ENCODE data around the gene DLGAP4. TPM values are rescaled to one million over a fixed set of nuclear protein-coding genes. Genes with fewer than 3 reads are reported as not detected.

DLGAP4 gene
- total and polyA plus RNA-seq, 2 of the 13 experiments (the other 11 are each of a cell fraction or from before 2014, with no cell fraction given), result 15.2 to 26.7 TPM

DNA sequence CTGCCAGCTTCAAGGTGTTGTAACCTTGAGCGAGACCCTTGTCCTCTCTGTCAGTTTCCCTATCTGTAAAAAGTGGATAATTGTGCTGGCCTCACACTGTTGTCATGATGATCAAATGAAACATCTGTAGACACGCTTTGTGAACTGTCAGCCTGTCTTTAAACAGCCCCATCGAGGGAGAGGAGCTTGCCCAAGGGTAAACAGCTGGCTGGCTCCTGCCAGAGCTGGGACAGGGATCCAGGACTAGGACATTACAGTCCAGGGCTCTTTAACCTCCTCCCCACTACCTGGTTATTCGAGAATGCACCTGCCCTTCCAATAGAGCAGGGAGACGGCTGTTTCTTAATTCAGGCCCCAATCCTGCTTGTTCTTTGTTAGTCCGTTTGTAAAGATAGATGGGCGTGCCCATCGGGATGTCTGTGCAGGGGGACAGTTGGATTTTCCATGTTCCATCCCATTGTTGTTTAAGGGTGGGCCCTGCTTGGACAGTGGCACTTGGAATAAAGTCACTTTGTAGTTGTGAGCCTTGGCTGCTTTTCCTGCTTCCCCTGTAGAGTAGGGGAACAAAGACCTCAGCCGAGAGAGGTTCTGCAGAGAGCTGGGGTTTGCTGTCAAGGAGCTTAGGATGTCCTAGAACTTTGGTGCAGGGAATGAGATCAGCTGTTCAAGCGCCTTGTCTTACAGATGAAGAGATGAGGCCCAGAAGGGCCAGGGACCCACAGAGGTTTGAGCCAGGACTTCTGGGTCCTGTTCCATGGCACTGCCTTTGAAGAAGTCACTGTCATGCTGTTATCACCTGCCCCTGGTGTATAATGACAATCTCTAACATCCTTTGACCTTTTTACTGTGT lies 157.3 kb downstream of the DLGAP4 start (continued):
- no peak for TF ChIP-seq MIER2 (CRISPR knock-in tag; IDR thresholded peaks at IDR 0.05)
- no peak for TF ChIP-seq ZNF550 (CRISPR knock-in tag; IDR thresholded peaks at IDR 0.05; ENCODE audit: borderline replicate concordance)
- no peak for TF ChIP-seq ARNT (IDR thresholded peaks at IDR 0.05)
- TF ChIP-seq, protein P1, sequence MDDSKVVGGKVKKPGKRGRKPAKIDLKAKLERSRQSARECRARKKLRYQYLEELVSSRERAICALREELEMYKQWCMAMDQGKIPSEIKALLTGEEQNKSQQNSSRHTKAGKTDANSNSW (CRISPR knock-in tag; IDR thresholded peaks at IDR 0.05; ENCODE audit: borderline replicate concordance), result no peak
- TF ChIP-seq KDM5B (CRISPR knock-in tag; IDR thresholded peaks at IDR 0.05; ENCODE audit: borderline replicate concordance), result 0 out of 2 replicates have a peak, but pooled peaks have one; percentile 29
- TF ChIP-seq, protein P2, sequence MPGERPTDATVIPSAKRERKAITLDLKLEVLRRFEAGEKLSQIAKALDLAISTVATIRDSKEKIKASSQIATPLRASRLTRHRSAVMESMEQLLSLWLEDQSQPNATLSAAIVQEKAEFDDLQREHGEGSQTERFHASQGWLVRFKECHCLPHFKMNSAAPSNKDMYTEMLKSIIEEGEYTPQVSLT (CRISPR knock-in tag; IDR thresholded peaks at IDR 0.05; ENCODE audit: borderline replicate concordance, low read depth), result no peak
- TF ChIP-seq ZNF10 (CRISPR knock-in tag; IDR thresholded peaks at IDR 0.05; ENCODE audit: borderline replicate concordance, low read depth), result no peak
- TF ChIP-seq FOXO1 (CRISPR knock-in tag; IDR thresholded peaks at IDR 0.05), result 0 out of 2 replicates have a peak, but pooled peaks have one; percentile 15
- no peak for TF ChIP-seq ZNF776 (CRISPR knock-in tag; IDR thresholded peaks at IDR 0.05)
- TF ChIP-seq, protein P3, sequence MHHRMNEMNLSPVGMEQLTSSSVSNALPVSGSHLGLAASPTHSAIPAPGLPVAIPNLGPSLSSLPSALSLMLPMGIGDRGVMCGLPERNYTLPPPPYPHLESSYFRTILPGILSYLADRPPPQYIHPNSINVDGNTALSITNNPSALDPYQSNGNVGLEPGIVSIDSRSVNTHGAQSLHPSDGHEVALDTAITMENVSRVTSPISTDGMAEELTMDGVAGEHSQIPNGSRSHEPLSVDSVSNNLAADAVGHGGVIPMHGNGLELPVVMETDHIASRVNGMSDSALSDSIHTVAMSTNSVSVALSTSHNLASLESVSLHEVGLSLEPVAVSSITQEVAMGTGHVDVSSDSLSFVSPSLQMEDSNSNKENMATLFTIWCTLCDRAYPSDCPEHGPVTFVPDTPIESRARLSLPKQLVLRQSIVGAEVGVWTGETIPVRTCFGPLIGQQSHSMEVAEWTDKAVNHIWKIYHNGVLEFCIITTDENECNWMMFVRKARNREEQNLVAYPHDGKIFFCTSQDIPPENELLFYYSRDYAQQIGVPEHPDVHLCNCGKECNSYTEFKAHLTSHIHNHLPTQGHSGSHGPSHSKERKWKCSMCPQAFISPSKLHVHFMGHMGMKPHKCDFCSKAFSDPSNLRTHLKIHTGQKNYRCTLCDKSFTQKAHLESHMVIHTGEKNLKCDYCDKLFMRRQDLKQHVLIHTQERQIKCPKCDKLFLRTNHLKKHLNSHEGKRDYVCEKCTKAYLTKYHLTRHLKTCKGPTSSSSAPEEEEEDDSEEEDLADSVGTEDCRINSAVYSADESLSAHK (CRISPR knock-in tag; IDR thresholded peaks at IDR 0.05; ENCODE audit: borderline replicate concordance), result no peak
- TF ChIP-seq RARG (CRISPR knock-in tag; IDR thresholded peaks at IDR 0.05; ENCODE audit: low read depth), result no peak
- TF ChIP-seq, protein P4, sequence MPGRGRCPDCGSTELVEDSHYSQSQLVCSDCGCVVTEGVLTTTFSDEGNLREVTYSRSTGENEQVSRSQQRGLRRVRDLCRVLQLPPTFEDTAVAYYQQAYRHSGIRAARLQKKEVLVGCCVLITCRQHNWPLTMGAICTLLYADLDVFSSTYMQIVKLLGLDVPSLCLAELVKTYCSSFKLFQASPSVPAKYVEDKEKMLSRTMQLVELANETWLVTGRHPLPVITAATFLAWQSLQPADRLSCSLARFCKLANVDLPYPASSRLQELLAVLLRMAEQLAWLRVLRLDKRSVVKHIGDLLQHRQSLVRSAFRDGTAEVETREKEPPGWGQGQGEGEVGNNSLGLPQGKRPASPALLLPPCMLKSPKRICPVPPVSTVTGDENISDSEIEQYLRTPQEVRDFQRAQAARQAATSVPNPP (CRISPR knock-in tag; IDR thresholded peaks at IDR 0.05), result no peak
- no peak for TF ChIP-seq CENPX (CRISPR knock-in tag; IDR thresholded peaks at IDR 0.05)
- TF ChIP-seq AKAP8 (CRISPR knock-in tag; IDR thresholded peaks at IDR 0.05), result peak; percentile 45; the same call in 1 of the 2 replicates
- TF ChIP-seq, protein P5, sequence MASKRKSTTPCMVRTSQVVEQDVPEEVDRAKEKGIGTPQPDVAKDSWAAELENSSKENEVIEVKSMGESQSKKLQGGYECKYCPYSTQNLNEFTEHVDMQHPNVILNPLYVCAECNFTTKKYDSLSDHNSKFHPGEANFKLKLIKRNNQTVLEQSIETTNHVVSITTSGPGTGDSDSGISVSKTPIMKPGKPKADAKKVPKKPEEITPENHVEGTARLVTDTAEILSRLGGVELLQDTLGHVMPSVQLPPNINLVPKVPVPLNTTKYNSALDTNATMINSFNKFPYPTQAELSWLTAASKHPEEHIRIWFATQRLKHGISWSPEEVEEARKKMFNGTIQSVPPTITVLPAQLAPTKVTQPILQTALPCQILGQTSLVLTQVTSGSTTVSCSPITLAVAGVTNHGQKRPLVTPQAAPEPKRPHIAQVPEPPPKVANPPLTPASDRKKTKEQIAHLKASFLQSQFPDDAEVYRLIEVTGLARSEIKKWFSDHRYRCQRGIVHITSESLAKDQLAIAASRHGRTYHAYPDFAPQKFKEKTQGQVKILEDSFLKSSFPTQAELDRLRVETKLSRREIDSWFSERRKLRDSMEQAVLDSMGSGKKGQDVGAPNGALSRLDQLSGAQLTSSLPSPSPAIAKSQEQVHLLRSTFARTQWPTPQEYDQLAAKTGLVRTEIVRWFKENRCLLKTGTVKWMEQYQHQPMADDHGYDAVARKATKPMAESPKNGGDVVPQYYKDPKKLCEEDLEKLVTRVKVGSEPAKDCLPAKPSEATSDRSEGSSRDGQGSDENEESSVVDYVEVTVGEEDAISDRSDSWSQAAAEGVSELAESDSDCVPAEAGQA (IDR thresholded peaks at IDR 0.05; ENCODE audit: low read depth), result no peak
- TF ChIP-seq, protein P5 (CRISPR knock-in tag; IDR thresholded peaks at IDR 0.05; ENCODE audit: borderline replicate concordance), result no peak
- 0 out of 2 replicates have a peak, but pooled peaks have one; percentile 35 for TF ChIP-seq TMF1 (CRISPR knock-in tag; IDR thresholded peaks at IDR 0.05; ENCODE audit: low read depth)

All from HepG2 (cell line).